Loucy (cell line): Measurements from ENCODE around the gene WSCD1.

Experiments used
- CTCF ChIP-seq: fragments of 200-600 bp; sonication (generic); conservative IDR thresholded peaks from 2 replicates; pipeline ENCODE4 v1.5.1; 2014; ENCODE audit warnings: mild to moderate bottlenecking, antibody characterized with exemption, low read length
- EZH2phosphoT487 ChIP-seq: fragments of 200-600 bp; IDR thresholded peaks from 2 replicates; pipeline ENCODE4 v1.6.1; 2018; ENCODE audit warnings: antibody characterized with exemption, mild to moderate bottlenecking, moderate library complexity, borderline replicate concordance

GRCh38 chr17:6080711-6081430, 10.7 kb downstream of the WSCD1 start:
- TF ChIP-seq CTCF = no peak
- no peak for TF ChIP-seq EZH2phosphoT487
